ENCODE results near the gene NPEPPS. TPM values are rescaled to one million over a fixed set of nuclear protein-coding genes. Genes with fewer than 3 reads are reported as not detected.

Gene NPEPPS
- total RNA-seq, 1 donor from 2014 or later, result 201 TPM

DNA sequence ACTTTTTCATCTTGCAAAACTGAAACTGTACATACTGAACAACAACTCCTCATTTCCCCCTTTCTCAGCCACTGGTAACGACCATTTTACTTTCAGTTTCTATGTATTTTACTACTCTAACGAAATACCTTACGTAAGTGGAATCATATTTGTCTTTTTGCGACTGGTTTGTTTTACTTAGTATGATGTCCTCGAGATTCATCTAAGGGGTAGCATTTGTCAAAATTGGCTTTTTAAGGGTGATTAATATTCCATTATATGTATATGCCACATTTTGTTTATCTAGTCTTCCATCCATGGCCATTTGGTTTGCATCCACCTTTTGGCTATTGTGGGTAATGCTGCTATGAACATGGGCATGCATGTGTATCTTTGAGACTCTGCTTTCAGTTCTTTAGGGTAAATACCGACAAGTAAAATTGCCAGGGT, 129.2 kb downstream of the NPEPPS start:
- H3K36me3 Mint-ChIP-seq, result peaks cover 40% of the 10 kb centered on the region
- no peak for DNase-seq (ENCODE audit: low spot score in 2 of 2, unreplicated experiment in 2 of 2)
- no peak overlapping the region for H3K4me3 Mint-ChIP-seq
- no peak overlapping the region for H3K27ac Mint-ChIP-seq
- no peaks in the 10 kb centered on the region for H3K4me1 Mint-ChIP-seq
- no peaks in the 10 kb centered on the region for H3K27me3 Mint-ChIP-seq (ENCODE audit: low read depth)
- no peaks in the 10 kb centered on the region for H3K9me3 Mint-ChIP-seq
- TF ChIP-seq, protein P1, sequence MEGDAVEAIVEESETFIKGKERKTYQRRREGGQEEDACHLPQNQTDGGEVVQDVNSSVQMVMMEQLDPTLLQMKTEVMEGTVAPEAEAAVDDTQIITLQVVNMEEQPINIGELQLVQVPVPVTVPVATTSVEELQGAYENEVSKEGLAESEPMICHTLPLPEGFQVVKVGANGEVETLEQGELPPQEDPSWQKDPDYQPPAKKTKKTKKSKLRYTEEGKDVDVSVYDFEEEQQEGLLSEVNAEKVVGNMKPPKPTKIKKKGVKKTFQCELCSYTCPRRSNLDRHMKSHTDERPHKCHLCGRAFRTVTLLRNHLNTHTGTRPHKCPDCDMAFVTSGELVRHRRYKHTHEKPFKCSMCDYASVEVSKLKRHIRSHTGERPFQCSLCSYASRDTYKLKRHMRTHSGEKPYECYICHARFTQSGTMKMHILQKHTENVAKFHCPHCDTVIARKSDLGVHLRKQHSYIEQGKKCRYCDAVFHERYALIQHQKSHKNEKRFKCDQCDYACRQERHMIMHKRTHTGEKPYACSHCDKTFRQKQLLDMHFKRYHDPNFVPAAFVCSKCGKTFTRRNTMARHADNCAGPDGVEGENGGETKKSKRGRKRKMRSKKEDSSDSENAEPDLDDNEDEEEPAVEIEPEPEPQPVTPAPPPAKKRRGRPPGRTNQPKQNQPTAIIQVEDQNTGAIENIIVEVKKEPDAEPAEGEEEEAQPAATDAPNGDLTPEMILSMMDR (IDR thresholded peaks at IDR 0.05; ENCODE audit: unreplicated experiment), result no peak

DNA sequence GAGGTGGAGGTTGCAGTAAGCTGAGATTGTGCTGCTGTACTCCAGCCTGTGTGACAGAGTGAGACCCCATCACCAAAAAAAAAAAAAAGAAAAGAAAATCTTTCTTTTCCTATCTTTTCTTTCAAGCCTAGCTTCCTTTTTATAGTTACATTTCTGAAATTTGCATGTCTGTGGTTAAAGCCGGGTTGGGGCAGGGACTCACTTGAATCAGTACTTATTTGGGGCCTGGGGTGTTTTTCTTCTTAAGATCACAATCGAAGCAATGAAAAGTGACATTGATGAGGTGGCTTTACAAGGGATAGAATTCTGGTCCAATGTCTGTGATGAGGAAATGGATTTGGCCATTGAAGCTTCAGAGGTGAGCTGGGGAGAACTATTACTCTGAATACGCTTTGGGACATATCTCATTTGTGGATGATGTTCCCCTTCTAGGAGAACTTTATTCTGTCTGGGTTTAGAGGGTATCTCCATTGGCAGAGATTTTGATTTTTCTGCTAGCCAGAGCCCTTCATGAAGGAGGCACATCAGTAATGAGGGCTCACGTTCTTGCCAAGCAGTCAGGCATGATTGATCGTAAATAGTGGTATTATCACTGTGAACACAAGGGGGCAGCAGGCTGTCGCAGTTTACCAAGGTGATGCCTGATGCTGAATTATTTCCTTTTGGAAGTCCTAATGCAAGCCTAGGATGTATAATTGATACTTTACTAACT, 133.2 kb downstream of the NPEPPS start:
- TF ChIP-seq, protein P1 (IDR thresholded peaks at IDR 0.05; ENCODE audit: unreplicated experiment), result peak; percentile 79
- peak overlapping the region; percentile 54 for H3K27ac Mint-ChIP-seq
- H3K4me1 Mint-ChIP-seq, result no peaks in the 10 kb centered on the region
- H3K27me3 Mint-ChIP-seq (ENCODE audit: low read depth), result no peaks in the 10 kb centered on the region
- H3K9me3 Mint-ChIP-seq, result no peaks in the 10 kb centered on the region
- peak in 1 of 2 experiments; percentile 49 for DNase-seq (ENCODE audit: low spot score in 2 of 2, unreplicated experiment in 2 of 2)
- peaks cover 34% of the 10 kb centered on the region for H3K36me3 Mint-ChIP-seq
- no peak overlapping the region for H3K4me3 Mint-ChIP-seq

DNA sequence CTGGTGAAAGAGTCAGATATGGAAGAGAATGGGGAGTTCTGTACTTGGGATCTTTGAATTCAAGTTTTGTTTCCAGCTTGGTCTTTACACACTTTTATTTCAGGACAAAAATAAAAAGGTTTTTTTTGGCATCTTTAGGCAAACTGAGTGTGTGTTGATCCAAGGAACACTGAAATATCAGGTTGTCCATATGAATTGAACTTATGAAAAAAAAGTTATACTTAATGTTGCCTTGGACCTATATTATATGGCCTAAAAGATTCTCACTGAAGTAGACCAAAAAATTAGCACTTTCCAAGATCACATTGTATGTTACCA, 133.7 kb downstream of the NPEPPS start:
- Mint-ChIP-seq H3K4me1 (no peaks in the 10 kb centered on the region), H3K9me3 (no peaks in the 10 kb centered on the region), H3K4me3 (no peak overlapping the region), H3K27ac (no peak overlapping the region), H3K36me3 (peaks cover 35% of the 10 kb centered on the region), H3K27me3 (ENCODE audit: low read depth) (no peaks in the 10 kb centered on the region)
- TF ChIP-seq, protein P1 (IDR thresholded peaks at IDR 0.05; ENCODE audit: unreplicated experiment), result peak; percentile 56
- no peak for DNase-seq (ENCODE audit: low spot score in 2 of 2, unreplicated experiment in 2 of 2)

DNA sequence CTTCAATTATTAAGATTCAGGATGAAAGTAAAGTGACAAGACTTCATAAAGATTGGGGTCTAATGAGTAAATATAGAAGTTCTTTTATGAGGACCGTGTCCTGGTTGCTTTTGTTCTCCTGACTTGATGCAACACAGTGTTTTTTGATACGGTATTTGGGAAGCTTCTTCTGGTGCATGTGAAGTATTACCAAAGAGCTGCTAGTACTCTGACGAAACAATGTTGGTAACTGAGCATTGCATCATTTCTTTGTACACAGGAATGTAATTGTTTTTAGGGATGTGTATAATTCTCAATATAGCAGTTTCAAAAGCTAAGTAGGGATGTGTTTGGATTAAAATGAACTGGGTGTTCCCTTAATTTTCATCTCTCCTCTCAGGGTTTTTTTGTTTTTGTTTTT, 134.7 kb downstream of the NPEPPS start:
- Mint-ChIP-seq H3K27ac (no peak overlapping the region), H3K4me1 (no peaks in the 10 kb centered on the region), H3K27me3 (ENCODE audit: low read depth) (no peaks in the 10 kb centered on the region), H3K36me3 (peaks cover 40% of the 10 kb centered on the region), H3K9me3 (no peaks in the 10 kb centered on the region), H3K4me3 (no peak overlapping the region)
- DNase-seq (ENCODE audit: low spot score in 2 of 2, unreplicated experiment in 2 of 2), result no peak
- TF ChIP-seq, protein P1 (IDR thresholded peaks at IDR 0.05; ENCODE audit: unreplicated experiment), result no peak

DNA sequence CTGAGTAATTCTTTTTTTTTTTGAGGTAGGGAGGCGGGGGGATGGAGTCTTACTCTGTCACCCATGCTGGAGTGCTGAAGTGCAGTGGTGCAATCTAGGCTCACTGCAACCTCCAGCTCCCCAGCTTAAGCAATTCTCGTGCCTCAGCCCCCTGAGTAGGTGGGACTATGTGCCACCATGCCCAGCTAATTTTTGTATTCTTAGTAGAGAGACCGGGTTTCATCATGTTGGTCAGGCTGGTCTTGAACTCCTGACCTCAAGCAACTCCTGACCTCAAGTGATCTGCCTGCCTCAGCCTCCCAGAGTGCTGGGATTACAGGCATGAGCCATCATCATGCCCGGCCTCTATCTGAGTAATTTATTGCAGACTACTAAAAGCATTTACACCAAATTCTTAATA, 138.2 kb downstream of the NPEPPS start:
- H3K27me3 Mint-ChIP-seq (ENCODE audit: low read depth), result no peaks in the 10 kb centered on the region
- TF ChIP-seq, protein P1 (IDR thresholded peaks at IDR 0.05; ENCODE audit: unreplicated experiment), result no peak
- DNase-seq (ENCODE audit: low spot score in 2 of 2, unreplicated experiment in 2 of 2), result no peak
- H3K9me3 Mint-ChIP-seq, result no peaks in the 10 kb centered on the region
- no peaks in the 10 kb centered on the region for H3K4me1 Mint-ChIP-seq
- H3K4me3 Mint-ChIP-seq, result no peak overlapping the region
- H3K36me3 Mint-ChIP-seq, result peaks cover 42% of the 10 kb centered on the region
- H3K27ac Mint-ChIP-seq, result no peak overlapping the region
